Left ventricle myocardium inferior (tissue), 1 donor: Measurements from ENCODE around the gene RAP1GAP2. TPM values are rescaled to one million over a fixed set of nuclear protein-coding genes. Genes with fewer than 3 reads are reported as not detected.

Experiments used
- DNase-seq: peaks from one replicate; pipeline ENCODE4 v3.0.0-alpha.2; 2020
- H3K27ac ChIP-seq: fragments of 200-600 bp; replicated peaks from 2 replicates; pipeline ENCODE4 v1.8.0; 2021
- H3K27me3 ChIP-seq: fragments of 200-600 bp; 2 replicates; pipeline ENCODE4 v1.8.0; 2021; ENCODE audit warnings: low read depth
- H3K36me3 ChIP-seq: fragments of 200-600 bp; 2 replicates; pipeline ENCODE4 v1.8.0; 2021
- H3K4me1 ChIP-seq: fragments of 200-600 bp; 2 replicates; pipeline ENCODE4 v1.8.0; 2021
- H3K4me3 ChIP-seq: fragments of 200-600 bp; 2 replicates; pipeline ENCODE4 v1.8.0; 2021; ENCODE audit warnings: mild to moderate bottlenecking, moderate library complexity
- H3K9me3 ChIP-seq: fragments of 200-600 bp; replicated peaks from 2 replicates; pipeline ENCODE4 v1.8.0; 2021
- CTCF ChIP-seq: fragments of 200-600 bp; IDR thresholded peaks from 2 replicates; pipeline ENCODE4 v1.8.0; 2021; ENCODE audit warnings: antibody characterized with exemption, mild to moderate bottlenecking, borderline replicate concordance
- intact Hi-C: fragments of 100-400 bp; cut with micrococcal nuclease; formaldehyde crosslinking; loops from one replicate; pipeline ENCODE4 v1.11.0; 2022
- total RNA-seq: library from RNA; stranded (reverse); fragmentation: NEBNext Ultra II Directional; extraction: Animal tissue kit (Norgen Biotek cat#: 25700); gene quantifications from one replicate; pipeline ENCODE4 v1.2.1, GENCODE V29; 2021
- donor health status: DM: no; HTN: yes; CAD: no; lungs with severe emphysema.

Gene RAP1GAP2
- total RNA-seq, 1 donor from 2014 or later, result 63.8 TPM

GRCh38 chr17:3033741-3034577, 237.7 kb downstream of the RAP1GAP2 start:
- no peak overlapping the region for H3K27ac ChIP-seq
- TF ChIP-seq CTCF, result no peak
- no peaks in the 10 kb centered on the region for H3K9me3 ChIP-seq
- no peak overlapping the region for H3K4me3 ChIP-seq
- intact Hi-C loops, result no loop called here
- H3K36me3 ChIP-seq, result no peaks in the 10 kb centered on the region
- DNase-seq, result no peak
- H3K4me1 ChIP-seq, result peaks cover 27% of the 10 kb centered on the region
- H3K27me3 ChIP-seq, result no peaks in the 10 kb centered on the region

GRCh38 chr17:3034578-3034920, 238.3 kb downstream of the RAP1GAP2 start:
- DNase-seq, result no peak
- H3K9me3 ChIP-seq, result no peaks in the 10 kb centered on the region
- TF ChIP-seq CTCF, result no peak
- intact Hi-C loops, result no loop called here
- no peaks in the 10 kb centered on the region for H3K27me3 ChIP-seq
- H3K27ac ChIP-seq, result no peak overlapping the region
- no peak overlapping the region for H3K4me3 ChIP-seq
- peaks cover 21% of the 10 kb centered on the region for H3K4me1 ChIP-seq
- H3K36me3 ChIP-seq, result no peaks in the 10 kb centered on the region

- no peak for DNase-seq
- no peaks in the 10 kb centered on the region for H3K36me3 ChIP-seq
- intact Hi-C loops, result no loop called here
- H3K27me3 ChIP-seq, result no peaks in the 10 kb centered on the region
- peaks cover 12% of the 10 kb centered on the region for H3K4me1 ChIP-seq
- no peaks in the 10 kb centered on the region for H3K9me3 ChIP-seq
- TF ChIP-seq CTCF, result no peak
- H3K27ac ChIP-seq, result no peak overlapping the region
- no peak overlapping the region for H3K4me3 ChIP-seq
Observed at GRCh38 chr17:3035256-3035967, 239.2 kb downstream of the RAP1GAP2 start.

GRCh38 chr17:3035968-3036280, 239.7 kb downstream of the RAP1GAP2 start:
- no peak overlapping the region for H3K4me3 ChIP-seq
- DNase-seq, result no peak
- no peak overlapping the region for H3K27ac ChIP-seq
- TF ChIP-seq CTCF, result no peak
- H3K9me3 ChIP-seq, result no peaks in the 10 kb centered on the region
- H3K27me3 ChIP-seq, result peaks cover 2% of the 10 kb centered on the region
- no peaks in the 10 kb centered on the region for H3K36me3 ChIP-seq
- intact Hi-C loops, result no loop called here
- peaks cover 7% of the 10 kb centered on the region for H3K4me1 ChIP-seq

- intact Hi-C loops, result no loop called here
- Histone ChIP-seq H3K9me3 (no peaks in the 10 kb centered on the region), H3K4me3 (no peak overlapping the region), H3K4me1 (peaks cover 5% of the 10 kb centered on the region), H3K36me3 (no peaks in the 10 kb centered on the region), H3K27me3 (peaks cover 5% of the 10 kb centered on the region), H3K27ac (no peak overlapping the region)
- no peak for DNase-seq
- TF ChIP-seq CTCF, result no peak
Observed at GRCh38 chr17:3036800-3037199, 240.6 kb downstream of the RAP1GAP2 start.
